GM18499 (cell line): ENCODE data around the gene NEK11.
A peak's percentile ranks its signal among the peaks of the same experiment; 100 is the strongest.

Source experiments
- ATAC-seq: cut with Tn5 transposase; IDR thresholded peaks from one replicate; pipeline ENCODE4 v1.9.1; 2021; ENCODE audit warnings: moderate number of reproducible peaks; ENCODE audit not compliant: insufficient read depth, unreplicated experiment

The NEK11 gene

DNA sequence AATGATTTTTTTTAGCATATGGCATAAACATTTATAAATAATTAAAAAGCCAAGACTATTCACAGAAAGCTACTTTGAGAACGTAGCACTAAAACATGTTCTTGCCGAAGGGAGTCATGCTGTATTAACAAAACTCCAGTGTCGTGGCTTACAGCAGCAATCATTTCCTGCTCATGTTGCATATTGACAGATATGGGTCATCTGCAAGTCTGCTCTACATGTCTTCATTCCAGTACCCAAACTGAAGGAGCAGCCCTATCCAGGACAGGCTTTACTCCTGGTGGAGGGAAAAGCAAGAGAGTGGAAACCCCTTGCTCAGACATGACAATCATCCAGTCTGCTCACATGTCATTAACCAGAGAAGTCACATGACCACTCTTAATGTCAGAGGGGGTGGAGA lies 87.6 kb downstream of the NEK11 start:
- no peak for ATAC-seq

DNA sequence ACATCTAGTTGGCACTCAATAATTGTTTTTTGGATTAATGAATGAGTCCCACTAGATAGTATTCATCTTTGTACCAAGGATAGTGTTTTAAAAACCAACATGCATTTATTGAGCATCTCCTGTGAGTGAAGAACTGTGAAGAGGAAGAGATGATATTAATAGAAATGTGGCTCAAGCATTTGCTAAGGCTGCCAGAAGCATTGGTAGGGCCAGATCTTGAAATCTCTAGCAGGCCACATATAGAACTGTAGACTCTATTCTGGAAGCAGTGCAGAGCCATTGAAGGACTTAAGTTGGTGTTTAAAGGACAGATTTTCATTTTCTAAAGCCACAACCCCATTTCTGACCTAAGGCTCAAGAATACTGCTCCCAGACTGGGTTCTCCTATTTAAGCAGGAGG lies 99.0 kb downstream of the NEK11 start:
- ATAC-seq: no peak

DNA sequence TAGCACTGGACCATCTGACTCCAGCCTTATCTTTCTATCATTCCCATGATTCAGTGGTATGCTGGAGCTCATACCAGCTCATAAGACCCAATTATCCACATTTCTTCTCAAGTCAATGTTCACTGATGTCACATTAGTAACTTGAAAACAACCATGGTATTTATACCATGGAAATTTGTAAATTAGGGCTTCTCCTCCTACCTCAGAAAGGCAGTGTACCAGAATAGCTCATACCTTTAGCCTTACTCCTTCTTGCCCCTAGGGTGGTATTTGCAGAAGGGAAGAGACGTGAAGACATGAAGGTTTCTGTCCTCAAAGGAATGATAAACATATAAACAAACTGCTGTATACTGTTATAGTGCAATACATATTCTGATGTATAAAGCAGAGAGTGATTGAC lies 114.2 kb downstream of the NEK11 start:
- no peak for ATAC-seq

DNA sequence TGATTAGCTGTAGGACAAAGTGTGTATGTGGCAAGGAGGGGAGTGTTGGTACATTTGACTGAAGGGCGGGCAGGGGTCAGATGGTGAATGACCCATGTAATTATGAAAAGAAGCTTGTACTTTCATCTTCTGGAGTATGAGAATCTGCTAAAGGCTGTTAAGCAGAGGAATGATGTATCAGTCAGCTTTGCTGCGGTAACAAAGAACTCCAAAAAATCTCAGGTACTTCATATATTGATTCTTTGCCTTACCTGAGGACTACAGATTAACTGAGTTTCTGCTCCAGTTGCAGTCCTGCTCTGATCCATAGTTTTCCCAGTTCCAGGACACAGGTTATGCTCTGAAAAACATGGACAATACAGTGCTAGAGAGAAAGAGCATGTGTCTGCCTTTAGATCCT lies 115.1 kb downstream of the NEK11 start:
- no peak for ATAC-seq

DNA sequence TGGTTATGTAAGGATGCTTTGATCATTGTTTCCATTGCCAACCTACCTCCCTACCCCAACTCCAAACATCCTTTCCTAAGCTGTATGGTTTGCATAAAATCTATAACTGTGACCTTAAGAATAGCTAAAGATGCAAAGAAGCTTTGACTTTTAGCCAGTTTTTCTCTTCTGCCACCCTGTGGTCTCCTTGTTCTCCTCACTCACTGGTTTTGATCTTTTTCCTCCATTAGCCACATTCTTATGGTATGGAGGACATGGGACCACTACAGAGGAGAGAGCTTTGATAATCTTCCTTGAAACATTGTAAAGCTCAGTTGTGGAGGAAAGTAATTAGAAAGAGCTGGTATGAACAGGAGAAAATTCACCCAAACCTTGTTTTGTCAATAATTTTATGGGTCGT lies 115.9 kb downstream of the NEK11 start:
- no peak for ATAC-seq

DNA sequence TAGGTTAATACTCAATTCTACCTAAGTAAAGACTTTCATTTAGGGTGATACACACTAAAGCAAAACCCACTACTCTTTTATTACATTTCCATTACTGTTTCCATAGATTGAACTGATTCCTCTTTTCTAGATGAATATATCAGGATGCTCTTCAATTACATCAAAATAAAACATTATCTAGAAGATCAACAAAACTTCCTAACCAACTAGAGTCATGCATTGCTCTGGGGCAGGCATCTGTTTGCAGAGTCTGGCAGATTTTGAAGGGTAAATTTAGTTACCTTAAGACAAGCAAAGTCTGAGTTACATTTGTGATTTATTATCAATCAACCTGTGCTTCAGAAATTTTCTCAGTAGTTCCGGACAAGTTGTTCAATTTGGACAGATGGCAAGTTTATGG lies 117.1 kb downstream of the NEK11 start:
- ATAC-seq: no peak

DNA sequence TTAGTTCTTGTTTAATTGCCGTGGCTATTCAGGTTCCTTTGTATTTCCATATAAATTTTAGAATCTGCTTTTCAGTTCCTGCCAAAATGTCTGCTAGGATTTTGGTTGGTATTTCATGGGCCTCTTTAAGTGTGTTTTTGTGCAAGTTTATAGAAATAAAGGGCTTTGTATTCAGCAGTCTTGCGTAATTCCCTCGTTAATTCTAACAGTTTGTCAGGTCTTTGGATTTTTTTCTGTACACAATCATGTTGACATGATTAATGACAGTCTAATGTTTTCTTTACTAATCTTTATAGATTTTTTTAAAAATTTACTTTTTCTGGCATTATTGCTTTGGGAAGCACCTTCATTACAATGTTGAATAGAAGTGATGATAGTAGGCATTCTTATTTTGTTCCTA lies 120.9 kb downstream of the NEK11 start:
- no peak for ATAC-seq

DNA sequence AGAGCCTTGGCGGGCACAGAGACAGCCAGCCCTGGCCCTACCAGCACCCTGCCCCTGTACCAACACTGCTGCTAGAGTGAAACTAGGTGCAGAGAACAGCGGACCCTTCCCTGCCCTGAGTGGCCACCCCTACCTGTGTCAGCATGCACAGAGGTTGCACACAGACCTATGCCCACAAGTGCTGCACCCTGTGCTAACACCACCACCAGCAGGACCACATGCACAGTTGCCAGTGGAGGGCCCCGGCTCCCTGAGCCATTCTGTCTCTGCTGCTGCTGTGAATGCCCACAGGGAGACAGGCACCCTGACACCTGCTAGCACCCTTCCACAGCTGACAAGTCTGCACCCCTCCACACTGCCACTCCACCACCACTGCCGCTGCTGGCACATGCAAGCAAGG lies 131.8 kb downstream of the NEK11 start:
- ATAC-seq: no peak

DNA sequence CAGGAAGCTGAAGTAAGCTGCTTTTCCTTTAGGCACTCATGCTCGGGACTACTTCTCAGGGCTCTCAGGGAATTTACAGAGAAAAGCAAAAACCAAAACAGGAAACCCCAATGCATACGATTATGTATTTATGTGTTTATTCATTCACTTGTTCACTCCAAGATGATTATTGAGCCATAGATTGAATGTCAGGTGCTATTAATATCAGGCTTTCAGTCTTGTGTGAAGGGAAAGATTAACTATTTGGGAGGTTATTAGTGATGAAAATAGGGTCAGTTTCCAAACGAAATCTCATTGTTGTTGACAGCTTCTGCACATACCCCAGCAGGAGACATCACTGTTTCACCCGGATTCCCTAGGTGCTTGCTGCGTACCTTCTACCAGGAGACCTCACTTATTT lies 135.8 kb downstream of the NEK11 start:
- no peak for ATAC-seq

DNA sequence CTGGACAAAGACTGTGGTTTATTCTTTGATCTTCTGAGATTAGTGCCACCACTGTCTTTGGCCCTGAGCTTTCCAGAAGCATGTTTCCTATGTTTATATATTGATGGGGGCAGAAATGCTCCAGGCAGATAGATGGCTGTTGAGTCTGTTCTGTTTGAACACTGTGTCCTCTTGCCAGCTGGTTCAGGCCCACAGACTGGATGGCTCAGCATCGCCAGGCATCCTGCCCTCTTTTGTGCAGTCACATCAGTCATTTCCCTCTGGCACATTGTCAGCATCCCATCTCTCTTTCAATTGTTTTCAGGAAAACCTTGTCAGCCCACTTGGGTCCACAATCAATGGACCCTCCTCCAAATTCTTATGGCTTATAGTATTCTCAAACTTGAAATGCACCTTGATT lies 141.2 kb downstream of the NEK11 start:
- ATAC-seq: no peak

DNA sequence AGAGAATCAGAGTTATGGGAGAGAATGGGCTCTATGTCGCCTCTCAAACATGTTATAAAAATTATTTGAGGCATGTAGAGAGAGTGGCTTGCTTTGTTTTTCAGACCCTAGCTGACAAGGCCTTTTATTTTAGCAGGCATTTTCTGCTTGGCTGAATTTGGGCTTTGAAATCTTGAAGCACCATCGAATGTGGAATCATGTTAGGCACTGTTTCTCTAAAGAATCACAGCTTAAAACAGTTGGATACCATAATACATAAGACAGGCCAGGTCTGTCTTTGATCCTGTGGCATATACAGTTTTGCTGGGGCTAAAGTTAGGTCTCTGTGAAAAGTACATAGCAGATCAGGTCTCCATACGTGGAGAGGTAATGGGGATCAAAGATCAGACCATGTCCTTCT lies 142.7 kb downstream of the NEK11 start:
- no peak for ATAC-seq

DNA sequence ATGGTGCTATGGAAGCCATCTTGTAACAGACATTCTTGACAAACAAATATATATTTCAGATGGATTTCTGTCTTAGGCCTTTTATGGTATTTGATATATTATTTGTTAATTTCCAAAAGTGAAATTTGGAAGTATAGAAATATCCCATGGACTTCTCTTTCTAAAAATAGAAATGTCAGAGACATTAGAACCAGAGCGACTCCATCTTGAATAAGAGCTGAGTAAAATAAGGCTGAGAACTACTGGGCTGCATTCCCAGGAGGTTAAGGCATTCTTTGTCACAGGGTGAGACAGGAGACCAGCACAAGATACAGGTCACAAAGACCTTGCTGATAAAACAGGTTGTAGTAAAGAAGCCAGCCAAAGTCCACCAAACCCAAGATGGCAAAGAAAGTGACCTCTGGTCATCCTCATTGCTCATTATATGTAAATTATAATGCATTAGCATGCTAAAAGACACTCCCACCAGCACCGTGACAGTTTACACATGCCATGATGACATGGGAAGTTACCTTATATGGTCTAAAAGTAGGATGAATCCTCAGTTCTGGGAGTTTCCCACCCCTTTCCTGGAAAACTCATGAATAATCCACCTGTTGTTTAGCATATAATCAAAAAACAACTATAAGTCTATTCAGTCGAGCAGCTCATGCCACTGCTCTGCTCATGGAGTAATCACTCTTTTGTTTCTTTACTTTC lies 146.0 kb downstream of the NEK11 start:
- ATAC-seq: no peak

DNA sequence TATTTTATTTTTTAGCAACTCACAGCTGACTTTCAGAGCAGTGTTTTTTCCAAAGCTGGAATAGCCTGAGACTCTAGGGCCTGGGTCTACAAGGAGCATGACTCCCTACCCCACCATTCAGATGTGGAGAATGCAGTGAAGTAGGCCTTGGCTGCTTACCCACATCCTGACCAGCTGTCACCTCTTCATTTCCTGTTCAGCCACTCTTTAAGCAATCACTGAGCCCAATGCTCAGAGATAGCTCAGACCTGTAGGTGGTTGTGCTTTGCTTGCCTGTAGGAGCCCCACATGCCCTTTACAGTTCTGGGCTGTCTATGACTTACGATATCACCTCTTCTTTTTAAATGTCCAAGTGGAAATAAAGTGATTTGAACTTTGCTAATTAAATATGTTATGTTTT lies 148.1 kb downstream of the NEK11 start:
- ATAC-seq: peak; percentile 70

DNA sequence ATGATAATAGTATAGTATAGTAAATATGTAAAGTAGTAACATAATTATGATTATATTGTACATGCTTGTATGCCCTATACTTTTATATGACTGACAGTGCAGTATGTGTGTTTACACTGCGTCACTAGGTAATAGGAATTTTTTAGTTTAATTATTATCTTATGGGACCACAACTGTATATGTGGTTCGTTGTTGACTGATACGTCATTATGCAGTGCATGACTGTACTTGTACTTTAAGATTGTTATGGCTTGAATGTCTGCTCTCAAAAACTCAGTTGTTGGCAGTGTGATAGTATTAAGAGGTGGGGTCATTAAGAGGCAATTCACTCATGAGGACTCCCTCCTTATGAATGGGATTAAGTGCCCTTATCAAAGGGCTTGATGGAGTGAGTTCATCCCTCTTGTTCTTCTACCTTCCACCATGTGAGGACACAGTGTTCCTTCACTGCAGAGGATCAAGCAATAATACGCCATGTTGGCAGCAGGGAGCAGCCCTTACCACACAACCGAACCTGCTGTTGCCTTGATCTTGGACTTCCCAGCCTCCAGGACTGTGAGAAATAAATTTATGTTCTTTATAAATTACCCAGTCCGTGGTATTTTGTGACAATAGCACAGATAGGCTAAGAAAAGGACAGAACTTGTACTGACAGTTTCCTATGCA lies 152.2 kb downstream of the NEK11 start:
- ATAC-seq: no peak

DNA sequence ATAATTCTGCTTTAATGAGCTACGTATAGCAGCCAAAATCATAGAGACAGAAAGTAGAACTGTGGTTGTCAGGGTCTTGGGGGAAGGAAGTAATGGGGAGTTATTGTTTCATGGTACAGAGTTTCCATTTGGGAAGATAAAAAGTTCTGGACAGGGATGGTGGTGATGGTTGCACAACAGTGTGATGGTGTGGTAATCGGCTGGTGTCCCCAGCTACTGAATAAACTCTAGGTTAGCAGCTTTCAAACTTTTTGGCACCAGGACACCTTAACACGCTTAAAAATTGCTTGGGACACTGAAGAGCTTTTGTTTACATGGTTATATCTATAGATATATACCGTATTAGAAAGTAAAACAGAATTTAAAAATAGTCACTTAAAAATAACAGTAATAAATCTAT lies 166.0 kb downstream of the NEK11 start:
- no peak for ATAC-seq

DNA sequence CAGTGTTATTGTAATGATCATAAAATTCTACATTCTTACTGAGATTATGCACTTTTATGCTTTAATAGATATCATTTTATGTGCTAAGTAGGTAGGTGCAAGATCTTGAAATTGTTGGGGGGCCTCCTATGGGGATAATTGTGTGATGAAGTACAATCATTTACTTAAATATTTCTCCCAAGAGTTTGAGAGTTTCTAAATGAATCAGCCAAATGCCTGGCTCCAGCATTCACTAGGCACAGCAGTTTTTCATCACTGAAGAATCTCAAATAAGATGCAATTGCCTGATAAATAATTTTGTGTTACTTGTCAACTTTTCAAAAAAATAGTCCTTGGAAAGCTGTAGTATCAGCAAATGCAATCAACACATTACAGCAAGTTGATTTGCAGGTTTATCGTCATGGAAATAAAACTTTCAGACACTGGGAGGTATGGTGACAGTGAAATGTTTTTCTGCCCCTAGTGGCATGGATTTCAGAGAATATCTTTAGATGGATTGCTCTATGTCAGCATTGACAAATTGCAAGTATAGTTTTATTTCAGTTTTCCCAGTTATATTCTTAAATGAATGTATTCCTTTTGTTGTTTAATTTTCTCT lies 167.1 kb downstream of the NEK11 start:
- no peak for ATAC-seq

DNA sequence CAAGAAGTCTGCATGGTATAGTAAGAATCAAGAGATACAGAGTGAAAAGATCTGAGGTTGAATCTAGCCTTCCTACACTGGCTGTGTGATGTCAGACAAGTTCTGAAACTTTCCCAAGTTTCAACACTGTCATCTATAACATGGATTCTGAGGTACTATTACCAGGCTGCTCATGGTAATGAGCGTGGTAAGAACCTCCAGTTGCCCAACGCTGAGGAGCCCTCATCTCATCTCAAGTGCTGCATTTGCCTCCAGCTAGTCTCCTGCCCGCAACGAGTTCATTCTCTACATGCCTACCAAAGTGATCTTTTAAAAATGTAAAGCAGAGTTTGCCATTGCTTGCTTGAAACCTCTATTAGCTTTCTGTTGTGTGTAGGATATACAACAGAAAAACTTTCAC lies 168.1 kb downstream of the NEK11 start:
- ATAC-seq: no peak

DNA sequence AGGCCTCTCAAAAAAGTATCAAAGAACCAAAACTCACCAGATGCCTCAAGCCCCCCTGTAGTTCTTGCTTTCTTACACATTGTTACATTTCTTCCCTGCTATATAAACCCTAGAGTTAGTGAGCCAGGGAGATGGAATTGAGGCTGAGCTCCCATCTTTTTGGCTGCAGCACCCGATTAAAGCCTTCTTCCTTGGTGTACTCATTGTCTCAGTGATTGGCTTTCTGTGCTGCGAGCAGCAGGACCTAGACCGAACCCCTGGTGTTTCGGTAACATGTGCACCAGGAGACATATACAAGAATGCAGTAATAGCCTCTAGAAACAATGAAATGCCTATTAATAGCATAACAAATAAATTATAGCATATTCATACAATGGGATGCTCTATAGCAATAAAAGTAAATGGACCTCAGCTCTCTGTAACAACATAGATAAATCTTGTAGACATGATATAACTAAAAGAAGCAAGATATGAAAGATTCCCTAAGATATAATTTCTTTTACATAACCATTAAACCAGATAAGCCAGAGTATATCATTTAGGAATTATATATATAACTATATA lies 174.0 kb downstream of the NEK11 start:
- ATAC-seq: no peak

DNA sequence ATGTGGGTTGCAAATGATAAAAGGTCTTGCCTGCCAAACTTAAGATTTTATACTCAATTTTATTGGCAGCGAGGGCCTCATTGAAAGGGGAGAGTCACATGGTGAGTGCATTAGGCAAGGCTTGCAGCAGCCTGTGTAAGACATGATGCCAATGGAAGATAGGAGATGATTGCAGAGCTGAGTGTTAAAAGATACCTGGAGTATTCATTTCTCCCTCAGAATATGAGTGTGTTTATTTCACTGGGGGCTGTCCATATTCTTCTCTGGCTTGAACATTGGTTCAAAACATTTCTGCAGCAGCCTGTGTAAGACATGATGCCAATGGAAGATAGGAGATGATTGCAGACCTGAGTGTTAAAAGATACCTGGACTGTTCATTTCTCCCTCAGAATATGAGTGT lies 189.7 kb downstream of the NEK11 start:
- ATAC-seq: no peak

DNA sequence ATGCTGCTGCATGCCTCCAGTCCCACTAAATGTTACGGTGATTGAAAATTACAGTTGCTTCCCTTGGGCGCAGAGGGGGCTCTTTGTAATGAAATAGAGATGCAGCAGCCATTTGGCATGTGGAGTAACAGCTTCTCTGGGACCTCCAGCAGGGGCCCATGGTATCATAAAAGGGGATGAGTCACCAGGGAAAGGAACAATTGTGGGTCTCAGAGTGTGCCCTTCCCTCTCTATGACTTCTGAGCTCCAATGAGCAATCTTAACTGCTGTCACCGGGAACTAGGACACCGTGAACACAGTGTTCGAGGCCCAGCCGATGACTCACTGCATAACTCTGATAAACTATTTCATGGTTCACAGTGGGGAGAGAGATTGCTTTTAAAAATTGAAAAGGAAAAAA lies 190.1 kb downstream of the NEK11 start:
- no peak for ATAC-seq

DNA sequence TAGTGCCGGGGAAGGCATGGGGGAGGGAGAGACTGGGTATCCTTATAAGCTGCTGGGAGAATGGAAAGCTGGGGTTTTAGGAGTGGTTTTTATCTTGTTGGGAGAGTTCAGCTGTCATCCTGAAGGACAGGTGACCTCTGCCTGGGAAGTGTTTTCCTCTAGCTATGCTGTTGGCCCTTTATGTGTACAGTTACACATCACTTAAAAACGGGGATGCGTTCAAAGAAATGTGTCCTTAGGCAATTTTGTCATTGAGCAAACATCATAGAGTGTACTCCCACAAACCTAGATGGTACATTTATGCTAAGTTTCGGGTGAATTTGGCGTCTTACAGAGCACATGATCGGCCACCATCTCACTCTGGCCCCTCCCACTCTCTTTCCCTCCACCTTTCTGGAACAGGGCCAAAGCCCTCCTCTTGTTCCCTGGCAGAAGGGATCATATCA lies 190.6 kb downstream of the NEK11 start:
- no peak for ATAC-seq

DNA sequence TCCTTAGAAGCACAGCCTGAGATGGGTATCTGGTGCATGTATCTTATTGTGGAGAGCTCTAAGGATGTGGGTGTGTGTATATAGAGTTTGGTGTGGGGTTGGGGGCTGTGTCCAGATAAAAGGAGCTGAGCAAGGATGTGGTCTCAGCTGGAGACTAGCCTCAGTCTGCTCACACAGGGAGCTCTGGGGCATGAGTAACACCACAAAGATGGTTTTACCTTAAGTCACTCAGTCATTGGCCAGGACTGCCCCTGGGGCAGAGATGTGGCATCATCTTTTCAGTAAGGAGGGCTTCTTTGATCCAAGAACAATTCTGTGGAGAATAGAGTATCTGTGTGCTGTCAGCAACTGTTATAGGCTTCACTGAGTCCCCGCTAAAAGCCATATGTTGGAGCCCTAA lies 191.5 kb downstream of the NEK11 start:
- ATAC-seq: no peak
